SK-N-SH treated with all-trans-retinoic acid at 6 μM for 48 hours (cell line): ENCODE measurements around the gene PPOX.

Experiments used
- BACH2 ChIP-seq: fragments of 250-450 bp; sonication (Bioruptor Pico); IDR thresholded peaks from 2 replicates; pipeline ENCODE4 v1.9.0; 2021; ENCODE audit warnings: mild to moderate bottlenecking, borderline replicate concordance
- ISL1 ChIP-seq: fragments of 250-450 bp; sonication (Bioruptor Pico); IDR thresholded peaks from 2 replicates; pipeline ENCODE4 v2.1.2; 2022; ENCODE audit warnings: mild to moderate bottlenecking, moderate library complexity
- OSR1 ChIP-seq: fragments of 250-450 bp; sonication (Bioruptor Pico); IDR thresholded peaks from 2 replicates; pipeline ENCODE4 v1.8.0; 2022; ENCODE audit warnings: moderate library complexity, mild to moderate bottlenecking, inconsistent platforms
- PATZ1 ChIP-seq: fragments of 250-450 bp; sonication (Bioruptor Pico); IDR thresholded peaks from 2 replicates; pipeline ENCODE4 v1.8.0; 2020; ENCODE audit warnings: mild to moderate bottlenecking, moderate library complexity, borderline replicate concordance
- RARB ChIP-seq: fragments of 250-450 bp; sonication (Bioruptor Pico); IDR thresholded peaks from 2 replicates; pipeline ENCODE4 v1.8.0; 2021; ENCODE audit warnings: mild to moderate bottlenecking, moderate library complexity
- SNAI2 ChIP-seq: fragments of 250-450 bp; sonication (Bioruptor Pico); IDR thresholded peaks from 2 replicates; pipeline ENCODE4 v1.5.0; 2020; ENCODE audit warnings: mild to moderate bottlenecking, moderate library complexity
- ZNF565 ChIP-seq: fragments of 450-650 bp; formaldehyde crosslinking; conservative IDR thresholded peaks from 2 replicates; pipeline ENCODE4 v1.5.0; 2020; ENCODE audit warnings: low read depth, mild to moderate bottlenecking, moderate library complexity
- ZNF8 ChIP-seq: fragments of 450-650 bp; formaldehyde crosslinking; IDR thresholded peaks from 2 replicates; pipeline ENCODE4 v1.5.0; 2020; ENCODE audit warnings: mild to moderate bottlenecking, moderate library complexity

GRCh38 chr1:161218301-161219077 is 52.3 kb downstream of the PPOX start:
- TF ChIP-seq ZNF565 (CRISPR knock-in tag) (no peak), RARB (CRISPR knock-in tag) (no peak), OSR1 (CRISPR knock-in tag) (no peak), ZNF8 (no peak), SNAI2 (CRISPR knock-in tag) (no peak), PATZ1 (CRISPR knock-in tag) (no peak), ISL1 (CRISPR knock-in tag) (no peak), BACH2 (no peak)
